BLaER1 treated with 17β-estradiol and CSF1 and Interleukin-3, amounts not matched to agents 10 nM and 100 nM (cell line): ENCODE results near the gene IRF9.

Experiments
- H3K27ac ChIP-seq, 11 experiments: shearing (Covaris generic); formaldehyde crosslinking; 2 replicates each; pipeline ENCODE4 v1.8.1; 2022
- H3K27me3 ChIP-seq, 11 experiments: shearing (Covaris generic); formaldehyde crosslinking; 2 replicates each; pipeline ENCODE4 v1.8.1; 2022
- H3K36me3 ChIP-seq, 11 experiments: shearing (Covaris generic); formaldehyde crosslinking; 2 replicates each; pipeline ENCODE4 v1.8.1; 2022
- H3K4me1 ChIP-seq, 10 experiments: shearing (Covaris generic); formaldehyde crosslinking; 2 replicates each; pipeline ENCODE4 v1.8.1; 2022
- H3K4me2 ChIP-seq, 11 experiments: shearing (Covaris generic); formaldehyde crosslinking; 2 replicates each; pipeline ENCODE4 v1.8.1; 2022
- H3K4me3 ChIP-seq, 10 experiments: shearing (Covaris generic); formaldehyde crosslinking; 2 replicates each; pipeline ENCODE4 v1.8.1; 2022
- H3K9ac ChIP-seq, 11 experiments: shearing (Covaris generic); formaldehyde crosslinking; 2 replicates each; pipeline ENCODE4 v1.8.1; 2022
- H3K9me3 ChIP-seq, 11 experiments: shearing (Covaris generic); formaldehyde crosslinking; replicated peaks in 1 of 11; 2 replicates each; pipeline ENCODE4 v1.8.1; 2022
- H4K20me1 ChIP-seq, 11 experiments: shearing (Covaris generic); formaldehyde crosslinking; 2 replicates each; pipeline ENCODE4 v1.8.1; 2022
- Cebpa-rat ChIP-seq, 11 experiments: shearing (Covaris generic); IDR thresholded peaks; 2 replicates each; pipeline ENCODE4 v1.8.1; 2022

The IRF9 gene

DNA sequence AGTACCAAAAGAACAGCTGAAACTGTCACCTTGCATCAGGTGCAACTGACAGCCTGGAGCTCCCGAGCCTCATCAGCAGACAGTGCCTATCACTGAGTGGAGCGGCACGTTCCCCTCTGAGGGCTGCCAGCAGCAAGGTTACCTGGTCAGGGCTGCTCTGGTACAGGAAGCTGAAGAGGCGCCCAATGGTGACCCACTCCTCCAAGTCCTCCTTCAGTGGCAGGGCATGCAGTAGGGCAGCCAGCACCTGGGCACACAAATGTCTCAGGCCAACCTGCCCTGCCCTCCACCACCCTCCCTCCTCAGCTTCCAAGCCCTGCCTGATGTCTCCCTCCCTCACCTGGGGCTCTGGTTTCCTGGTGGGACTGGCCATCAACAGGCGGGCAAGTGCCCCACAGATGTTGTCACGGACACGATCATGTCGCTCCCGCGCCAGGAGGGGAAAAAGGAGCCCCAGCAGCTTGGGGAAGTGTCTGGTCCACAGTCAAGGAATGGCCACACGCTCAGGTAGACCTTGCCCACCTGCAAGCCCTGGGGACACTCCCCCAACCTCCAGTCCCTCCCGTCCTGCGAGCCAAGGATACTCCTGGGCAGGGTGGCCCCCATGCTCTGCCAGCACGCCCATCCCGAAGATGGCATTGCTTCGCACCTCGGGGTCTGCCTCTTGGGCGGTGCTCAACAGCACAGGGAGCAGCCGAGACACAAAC is 20.5 kb downstream of the IRF9 start:
- no peak overlapping the region for H3K4me3 ChIP-seq
- no peak overlapping the region; a peak in 1 of 22 replicates for H3K9ac ChIP-seq
- H3K4me2 ChIP-seq = no peak overlapping the region
- H3K9me3 ChIP-seq = no peaks in the 10 kb centered on the region
- TF ChIP-seq Cebpa-rat (IDR thresholded peaks at IDR 0.05) = no peak
- H3K27ac ChIP-seq = no peak overlapping the region
- peaks cover 0 to 37% (median 32%) of the 10 kb centered on the region in 10 experiments; a peak in 18 of 20 replicates for H3K4me1 ChIP-seq
- H3K36me3 ChIP-seq = peaks cover 92 to 100% (median 97%) of the 10 kb centered on the region in 11 experiments
- peaks cover 0 to 91% (median 45%) of the 10 kb centered on the region in 11 experiments; a peak in 20 of 22 replicates for H4K20me1 ChIP-seq
- H3K27me3 ChIP-seq = no peaks in the 10 kb centered on the region

DNA sequence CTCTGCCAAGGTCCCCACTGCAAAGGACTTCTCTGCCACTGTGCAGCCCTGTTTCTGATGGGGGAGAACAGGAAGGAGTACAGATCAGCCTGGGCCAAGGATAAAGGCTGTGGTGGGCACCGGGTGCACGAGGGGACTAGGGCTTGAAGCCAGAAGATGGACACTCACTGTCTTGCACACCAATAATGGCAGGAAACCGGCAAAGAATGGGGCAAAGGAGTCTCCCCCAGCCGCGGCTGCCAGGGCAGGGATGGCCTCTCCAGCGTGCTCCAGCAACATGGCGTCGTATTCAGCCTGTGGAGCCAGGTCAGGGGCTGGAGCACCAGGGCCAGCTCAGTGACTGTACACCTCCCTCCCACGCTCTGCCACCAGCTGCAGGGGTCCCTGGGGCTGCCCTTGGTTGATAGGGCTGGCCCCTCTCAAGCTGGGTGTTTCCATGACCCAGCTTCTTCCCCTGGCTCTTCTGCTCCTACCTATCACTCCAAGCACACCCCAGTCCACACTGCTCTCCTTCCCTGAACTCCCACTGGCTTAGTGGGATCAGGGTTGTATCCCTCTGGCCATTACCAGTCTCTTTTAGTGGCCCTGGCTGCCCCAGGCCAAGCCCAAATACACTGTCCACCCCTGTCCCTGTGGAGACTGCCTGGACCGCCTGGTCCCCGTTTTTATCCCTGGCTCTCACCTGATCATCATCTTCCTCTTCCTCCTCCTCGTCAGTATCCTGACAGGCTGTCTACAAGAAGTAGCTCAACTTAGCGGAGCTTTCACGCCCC is 21.2 kb downstream of the IRF9 start:
- Histone ChIP-seq H3K27ac (no peak overlapping the region), H3K4me3 (no peak overlapping the region), H3K36me3 (peaks cover 89 to 100% (median 97%) of the 10 kb centered on the region in 11 experiments), H3K9ac (no peak overlapping the region), H3K9me3 (no peaks in the 10 kb centered on the region), H4K20me1 (peaks cover 0 to 92% (median 46%) of the 10 kb centered on the region in 11 experiments; a peak in 20 of 22 replicates), H3K27me3 (no peaks in the 10 kb centered on the region), H3K4me1 (peaks cover 5 to 45% (median 39%) of the 10 kb centered on the region in 10 experiments), H3K4me2 (no peak overlapping the region)
- no peak for TF ChIP-seq Cebpa-rat (IDR thresholded peaks at IDR 0.05)

- H3K4me2 ChIP-seq = no peak overlapping the region
- peaks cover 0 to 98% (median 51%) of the 10 kb centered on the region in 11 experiments; a peak in 19 of 22 replicates for H4K20me1 ChIP-seq
- TF ChIP-seq Cebpa-rat (IDR thresholded peaks at IDR 0.05) = no peak
- no peaks in the 10 kb centered on the region for H3K27me3 ChIP-seq
- H3K9me3 ChIP-seq = no peaks in the 10 kb centered on the region
- H3K9ac ChIP-seq = no peak overlapping the region
- no peak overlapping the region for H3K4me3 ChIP-seq
- H3K4me1 ChIP-seq = peaks cover 12 to 53% (median 46%) of the 10 kb centered on the region in 10 experiments
- H3K36me3 ChIP-seq = peaks cover 82 to 94% (median 92%) of the 10 kb centered on the region in 11 experiments
- no peak overlapping the region for H3K27ac ChIP-seq
Measured at GRCh38 chr14:24183014-24183481, 22.0 kb downstream of the IRF9 start.

- Histone ChIP-seq H4K20me1 (peaks cover 0 to 86% (median 38%) of the 10 kb centered on the region in 11 experiments; a peak in 19 of 22 replicates), H3K36me3 (peaks cover 69 to 81% (median 80%) of the 10 kb centered on the region in 11 experiments), H3K9ac (peak overlapping the region in 1 of 11 experiments; percentile 13; a peak in 2 of 22 replicates), H3K4me1 (peaks cover 18 to 49% (median 40%) of the 10 kb centered on the region in 10 experiments), H3K4me2 (no peak overlapping the region), H3K27me3 (no peaks in the 10 kb centered on the region), H3K4me3 (no peak overlapping the region), H3K27ac (no peak overlapping the region), H3K9me3 (no peaks in the 10 kb centered on the region)
- no peak for TF ChIP-seq Cebpa-rat (IDR thresholded peaks at IDR 0.05)
Measured at GRCh38 chr14:24184104-24184970, 23.3 kb downstream of the IRF9 start.

DNA sequence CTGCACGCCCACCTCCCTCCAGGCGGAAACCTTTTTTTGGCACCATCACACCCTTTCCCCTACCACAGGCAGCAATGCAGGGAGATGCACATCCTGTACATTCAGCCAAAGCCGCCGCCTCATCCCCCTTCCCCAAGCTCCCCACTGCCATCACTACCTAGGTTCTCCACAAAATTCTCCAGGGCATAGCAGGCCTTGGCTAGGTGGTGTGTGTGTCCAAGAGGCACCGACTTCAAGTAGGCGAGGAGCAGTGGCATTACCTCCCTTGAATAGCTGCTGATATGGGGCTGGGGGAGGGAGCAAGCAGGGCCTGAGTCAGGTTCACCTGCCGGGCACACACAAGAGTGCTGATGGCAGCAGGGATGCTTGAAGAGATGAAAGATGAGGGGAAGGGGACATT is 24.0 kb downstream of the IRF9 start:
- TF ChIP-seq Cebpa-rat (IDR thresholded peaks at IDR 0.05) = no peak
- Histone ChIP-seq H3K4me1 (peaks cover 24 to 49% (median 39%) of the 10 kb centered on the region in 10 experiments), H4K20me1 (peaks cover 0 to 79% (median 31%) of the 10 kb centered on the region in 11 experiments; a peak in 17 of 22 replicates), H3K4me2 (no peak overlapping the region), H3K27me3 (no peaks in the 10 kb centered on the region), H3K9me3 (no peaks in the 10 kb centered on the region), H3K27ac (no peak overlapping the region), H3K9ac (no peak overlapping the region), H3K4me3 (no peak overlapping the region), H3K36me3 (peaks cover 62 to 80% (median 75%) of the 10 kb centered on the region in 11 experiments)

- Histone ChIP-seq H3K4me1 (peaks cover 27 to 48% (median 33%) of the 10 kb centered on the region in 10 experiments), H3K27me3 (no peaks in the 10 kb centered on the region), H3K4me2 (no peak overlapping the region), H3K36me3 (peaks cover 59 to 79% (median 74%) of the 10 kb centered on the region in 11 experiments), H4K20me1 (peaks cover 0 to 72% (median 25%) of the 10 kb centered on the region in 11 experiments; a peak in 15 of 22 replicates), H3K27ac (no peak overlapping the region), H3K9me3 (no peaks in the 10 kb centered on the region), H3K9ac (peak overlapping the region in 2 of 11 experiments; percentile 11 to 15; a peak in 1 of 22 replicates), H3K4me3 (no peak overlapping the region)
- no peak for TF ChIP-seq Cebpa-rat (IDR thresholded peaks at IDR 0.05)
Measured at GRCh38 chr14:24185741-24186140, 24.7 kb downstream of the IRF9 start.

- Histone ChIP-seq H3K36me3 (peaks cover 53 to 79% (median 73%) of the 10 kb centered on the region in 11 experiments), H3K4me3 (peak overlapping the region in 9 of 10 experiments; percentile 73 to 92 (median 79); a peak in 17 of 20 replicates), H3K27ac (peak overlapping the region in 2 of 11 experiments; percentile 14 to 84; a peak in 2 of 22 replicates), H3K9ac (peak overlapping the region in 10 of 11 experiments; percentile 75 to 95 (median 84); a peak in 20 of 22 replicates), H3K27me3 (no peaks in the 10 kb centered on the region), H3K4me2 (peak overlapping the region; percentile 90 to 97 (median 94)), H3K4me1 (peaks cover 26 to 43% (median 32%) of the 10 kb centered on the region in 10 experiments), H4K20me1 (peaks cover 0 to 63% (median 19%) of the 10 kb centered on the region in 11 experiments; a peak in 15 of 22 replicates), H3K9me3 (no peaks in the 10 kb centered on the region)
- TF ChIP-seq Cebpa-rat (IDR thresholded peaks at IDR 0.05) = no peak
Measured at GRCh38 chr14:24186831-24187538, 25.9 kb downstream of the IRF9 start.
